GM12878 (cell line): Measurements from ENCODE around the gene PPP2R5D. TPM values are rescaled to one million over a fixed set of nuclear protein-coding genes. Genes with fewer than 3 reads are reported as not detected.

Source experiments
- ATAC-seq: fragments of 200-7000 bp; cut with Tn5 transposase; 3 replicates; pipeline ENCODE4 v1.9.1; 2020; ENCODE audit warnings: mild to moderate bottlenecking, moderate library complexity
- BruUV-seq: library from RNA; stranded (reverse); fragments of 400-500 nt; replicated peaks from 2 replicates; lab custom pipeline; 2021; lab: Mats Ljungman, UMichigan
- CTCF ChIA-PET: fragments of 300-600 bp; sonication (Branson Sonifier 250); formaldehyde crosslinking; extraction: SDS; loops from one replicate; lab custom pipeline; 2021; ENCODE audit warnings: inconsistent platforms; lab: Yijun Ruan, JAX
- POLR2A ChIA-PET: fragments of 350-600 bp; formaldehyde crosslinking; extraction: SDS; loops from one replicate; lab custom pipeline; 2021; ENCODE audit warnings: inconsistent platforms; lab: Charles Lee
- RAD21 ChIA-PET: fragments of 300-600 bp; sonication (Branson Sonifier 250); formaldehyde crosslinking; loops from one replicate; lab custom pipeline; 2023; ENCODE audit warnings: antibody characterized with exemption; ENCODE audit not compliant: unreplicated experiment; lab: Charles Lee
- SMC1A ChIA-PET: fragments of 300-600 bp; sonication (Branson Sonifier 250); formaldehyde crosslinking; loops from one replicate; lab custom pipeline; 2023; ENCODE audit not compliant: unreplicated experiment, uncharacterized antibody; lab: Charles Lee
- DNase-seq: peaks from one replicate; pipeline ENCODE4 v3.0.0-alpha.2; 2011; ENCODE audit warnings: low read depth, low spot score
- FAIRE-seq: peaks from 3 replicates; lab custom pipeline; 2011; peaks lifted over from hg19 to GRCh38; lab: Jason Lieb, UNC
- H2AFZ ChIP-seq: 2 replicates; pipeline ENCODE4 v1.6.0; 2011; ENCODE audit warnings: low read depth, low read length, control low read depth; ENCODE audit not compliant: control insufficient read depth
- H3K27ac ChIP-seq: 2 replicates; pipeline ENCODE4 v1.5.1; 2011; ENCODE audit warnings: control low read depth; ENCODE audit not compliant: control insufficient read depth, insufficient read depth
- H3K27me3 ChIP-seq, 2 experiments: replicated peaks in 1 of 2; 2 replicates each; pipeline versions ENCODE4 v1.6.0 to v1.6.1; 2011; ENCODE audit warnings: low read length in 1 of 2; ENCODE audit not compliant: control insufficient read depth in 2 of 2, insufficient read depth in 2 of 2
- H3K36me3 ChIP-seq, 2 experiments: 2 replicates each; pipeline ENCODE4 v1.5.1; 2011; ENCODE audit warnings: low read length in 1 of 2; ENCODE audit not compliant: control insufficient read depth in 2 of 2, insufficient read depth in 2 of 2
- H3K4me1 ChIP-seq: 2 replicates; pipeline ENCODE4 v1.6.1; 2011; ENCODE audit warnings: mild to moderate bottlenecking, low read length, moderate library complexity, mixed read lengths; ENCODE audit not compliant: control insufficient read depth, insufficient read depth
- H3K4me2 ChIP-seq: 2 replicates; pipeline ENCODE4 v1.6.0; 2011; ENCODE audit warnings: control low read depth; ENCODE audit not compliant: control insufficient read depth, insufficient read depth
- H3K4me3 ChIP-seq: fragments of 200-600 bp; sonication (generic); 2 replicates; pipeline ENCODE4 v1.5.1; 2016
- H3K79me2 ChIP-seq: 2 replicates; pipeline ENCODE4 v1.6.0; 2011; ENCODE audit warnings: low read length; ENCODE audit not compliant: control insufficient read depth, insufficient read depth
- H3K9ac ChIP-seq: 2 replicates; pipeline ENCODE4 v1.8.0; 2011; ENCODE audit warnings: low read length, control low read depth, mixed read lengths; ENCODE audit not compliant: control insufficient read depth, insufficient read depth
- H3K9me3 ChIP-seq: replicated peaks from 3 replicates; pipeline ENCODE4 v1.5.1; 2011; ENCODE audit warnings: mild to moderate bottlenecking, low read length; ENCODE audit not compliant: control insufficient read depth, insufficient read depth
- H4K20me1 ChIP-seq: 2 replicates; pipeline ENCODE4 v1.6.0; 2011; ENCODE audit not compliant: control insufficient read depth, insufficient read depth
- IRF4 ChIP-seq: IDR thresholded peaks from 2 replicates; pipeline ENCODE4 v1.6.1; 2011; ENCODE audit warnings: low read depth, low read length
- MYC ChIP-seq: IDR thresholded peaks from 2 replicates; pipeline ENCODE4 v1.6.1; 2011; ENCODE audit warnings: mild to moderate bottlenecking, low read length, moderate library complexity, inconsistent platforms; ENCODE audit not compliant: insufficient read depth, insufficient replicate concordance, insufficient read length, severe bottlenecking
- POLR2A ChIP-seq: IDR thresholded peaks from 2 replicates; pipeline ENCODE4 v1.6.1; 2011; ENCODE audit warnings: low read depth, mild to moderate bottlenecking, low read length
- SMAD5 ChIP-seq: IDR thresholded peaks from 2 replicates; pipeline ENCODE4 v1.6.1; 2016; ENCODE audit warnings: antibody characterized with exemption, low read depth
- WGBS: methylation state at CpG from one replicate; pipeline ENCODE4 v1.1.6; 2016; ENCODE audit warnings: low lambda C conversion rate; ENCODE audit not compliant: insufficient replicate concordance, insufficient coverage; ENCODE audit errors: missing lambda C conversion rate; 5-methylcytosine and 5-hydroxymethylcytosine counted together
- in situ Hi-C: fragments of 300-500 bp; cut with MboI; formaldehyde crosslinking; loops from 9 replicates; pipeline ENCODE4 v1.14.3; 2018; ENCODE audit warnings: mixed read lengths
- intact Hi-C: fragments of 100-400 bp; cut with micrococcal nuclease; formaldehyde crosslinking; loops from one replicate; pipeline ENCODE4 v1.14.2; 2022; ENCODE audit not compliant: unreplicated experiment
- polyA plus RNA-seq, 11 experiments: library from polyadenylated mRNA; depleted of rRNA in 4 of 11; unstranded in 6 of 11; stranded (reverse) in 5 of 11; fragments of >200 nt; fragmentation: Nextera tagmentation in 4 of 11; fragmentation: Illumina TruSeq in 1 of 11; extraction: Ambion mirVana in 4 of 11; extraction: Trizol in 1 of 11; gene quantifications; 1 replicate in 1 of 11; 2 replicates in 10 of 11; pipeline versions ENCODE4 v1.2.1 to v1.2.3, GENCODE V29; 2011 to 2016; ENCODE audit warnings: inconsistent platforms in 2 of 11, missing spikeins in 2 of 11, low read depth in 1 of 11
- total RNA-seq, 4 experiments: library from RNA; depleted of rRNA in 3 of 4; stranded (reverse); fragments of >200 nt in 3 of 4; fragmentation: Illumina TruSeq in 1 of 4; extraction: Trizol in 1 of 4; gene quantifications; 2 replicates each; pipeline versions ENCODE4 v1.2.1 to v1.2.3, GENCODE V29; 2013 to 2021
- TF ChIP-seq, protein P1 (sequence below): fragments of 450-650 bp; IDR thresholded peaks from 2 replicates; pipeline ENCODE4 v1.6.1; 2017; ENCODE audit warnings: borderline replicate concordance
- TF ChIP-seq, protein P2 (sequence below): IDR thresholded peaks from 2 replicates; pipeline ENCODE4 v1.6.1; 2011; ENCODE audit warnings: borderline replicate concordance, low read depth, mild to moderate bottlenecking, moderate library complexity, mixed read lengths, low read length; ENCODE audit not compliant: insufficient read depth; ENCODE audit errors: extremely low read length
- TF ChIP-seq, protein P3 (sequence below): IDR thresholded peaks from 2 replicates; pipeline ENCODE4 v1.6.1; 2011; ENCODE audit warnings: borderline replicate concordance, low read depth, mild to moderate bottlenecking, moderate library complexity, low read length; ENCODE audit not compliant: insufficient read depth, poor library complexity, severe bottlenecking

PPP2R5D gene
- total and polyA plus RNA-seq, 10 of the 15 experiments (the other 5 are each of a cell fraction or from before 2014, with no cell fraction given) = 1.5 to 59.0 (median 32.0) TPM

DNA sequence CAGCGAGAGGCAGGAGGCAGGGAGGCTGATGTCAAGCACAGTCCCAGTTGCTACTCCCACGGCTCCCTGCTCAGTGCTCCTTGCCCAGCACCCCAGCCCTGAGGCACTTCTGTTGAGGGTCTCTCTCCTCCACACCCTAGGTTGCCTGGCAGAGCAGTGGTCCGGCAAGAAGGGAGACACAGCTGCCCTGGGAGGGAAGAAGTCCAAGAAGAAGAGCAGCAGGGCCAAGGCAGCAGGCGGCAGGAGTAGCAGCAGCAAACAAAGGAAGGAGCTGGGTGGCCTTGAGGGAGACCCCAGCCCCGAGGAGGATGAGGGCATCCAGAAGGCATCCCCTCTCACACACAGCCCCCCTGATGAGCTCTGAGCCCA, 46.0 kb upstream of the PPP2R5D start:
- BruUV-seq = no TSS peak
- SMC1A ChIA-PET = interaction anchor here (0.5 to 1.0 kb wide), 2 partner anchors 34 to 63 kb away, joined by 3 read pairs; no protein-coding TSS in a partner anchor
- in situ Hi-C loops = no loop called here
- no peak overlapping the region for H3K9ac ChIP-seq
- no peak overlapping the region for H3K27ac ChIP-seq
- CTCF ChIA-PET = interaction anchor here (1.2 kb wide), 1 partner anchor 205 kb away, joined by 3 read pairs; no protein-coding TSS in a partner anchor
- no peak overlapping the region for H3K4me2 ChIP-seq
- no peaks in the 10 kb centered on the region for H3K27me3 ChIP-seq
- peaks cover 21% of the 10 kb centered on the region for H3K79me2 ChIP-seq
- H3K4me3 ChIP-seq = no peak overlapping the region
- DNase-seq (no peak), FAIRE-seq (no peak), ATAC-seq (no peak)
- POLR2A ChIA-PET = no interaction called here
- H3K9me3 ChIP-seq = no peaks in the 10 kb centered on the region
- H2AFZ ChIP-seq = no peak overlapping the region
- H3K36me3 ChIP-seq = peaks cover 41 to 45% of the 10 kb centered on the region in 2 experiments
- 85% methylated on average over 5 of the region's 5 CpGs for WGBS
- intact Hi-C loops = no loop called here
- no peak for TF ChIP-seq MYC
- TF ChIP-seq, protein P1, sequence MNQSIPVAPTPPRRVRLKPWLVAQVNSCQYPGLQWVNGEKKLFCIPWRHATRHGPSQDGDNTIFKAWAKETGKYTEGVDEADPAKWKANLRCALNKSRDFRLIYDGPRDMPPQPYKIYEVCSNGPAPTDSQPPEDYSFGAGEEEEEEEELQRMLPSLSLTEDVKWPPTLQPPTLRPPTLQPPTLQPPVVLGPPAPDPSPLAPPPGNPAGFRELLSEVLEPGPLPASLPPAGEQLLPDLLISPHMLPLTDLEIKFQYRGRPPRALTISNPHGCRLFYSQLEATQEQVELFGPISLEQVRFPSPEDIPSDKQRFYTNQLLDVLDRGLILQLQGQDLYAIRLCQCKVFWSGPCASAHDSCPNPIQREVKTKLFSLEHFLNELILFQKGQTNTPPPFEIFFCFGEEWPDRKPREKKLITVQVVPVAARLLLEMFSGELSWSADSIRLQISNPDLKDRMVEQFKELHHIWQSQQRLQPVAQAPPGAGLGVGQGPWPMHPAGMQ = no peak
- no peak for TF ChIP-seq SMAD5
- TF ChIP-seq POLR2A = peak; percentile 45; the same call in 1 of the 2 replicates
- TF ChIP-seq, protein P2, sequence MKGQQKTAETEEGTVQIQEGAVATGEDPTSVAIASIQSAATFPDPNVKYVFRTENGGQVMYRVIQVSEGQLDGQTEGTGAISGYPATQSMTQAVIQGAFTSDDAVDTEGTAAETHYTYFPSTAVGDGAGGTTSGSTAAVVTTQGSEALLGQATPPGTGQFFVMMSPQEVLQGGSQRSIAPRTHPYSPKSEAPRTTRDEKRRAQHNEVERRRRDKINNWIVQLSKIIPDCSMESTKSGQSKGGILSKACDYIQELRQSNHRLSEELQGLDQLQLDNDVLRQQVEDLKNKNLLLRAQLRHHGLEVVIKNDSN = no peak
- TF ChIP-seq, protein P3, sequence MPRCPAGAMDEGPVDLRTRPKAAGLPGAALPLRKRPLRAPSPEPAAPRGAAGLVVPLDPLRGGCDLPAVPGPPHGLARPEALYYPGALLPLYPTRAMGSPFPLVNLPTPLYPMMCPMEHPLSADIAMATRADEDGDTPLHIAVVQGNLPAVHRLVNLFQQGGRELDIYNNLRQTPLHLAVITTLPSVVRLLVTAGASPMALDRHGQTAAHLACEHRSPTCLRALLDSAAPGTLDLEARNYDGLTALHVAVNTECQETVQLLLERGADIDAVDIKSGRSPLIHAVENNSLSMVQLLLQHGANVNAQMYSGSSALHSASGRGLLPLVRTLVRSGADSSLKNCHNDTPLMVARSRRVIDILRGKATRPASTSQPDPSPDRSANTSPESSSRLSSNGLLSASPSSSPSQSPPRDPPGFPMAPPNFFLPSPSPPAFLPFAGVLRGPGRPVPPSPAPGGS = no peak
- no peak for TF ChIP-seq IRF4
- RAD21 ChIA-PET = no interaction called here
- peaks cover 20% of the 10 kb centered on the region for H3K4me1 ChIP-seq
- peaks cover 12% of the 10 kb centered on the region for H4K20me1 ChIP-seq
